Astrocyte of the spinal cord (primary cell): Measurements from ENCODE around the gene TFDP3.

Experiments used
- DNase-seq: peaks from one replicate; pipeline ENCODE4 v3.0.0; 2011; ENCODE audit warnings: low read depth, low spot score
- H3K4me3 ChIP-seq: 2 replicates; pipeline ENCODE4 v1.5.1; 2011; ENCODE audit warnings: low read depth, mild to moderate bottlenecking, low read length, moderate library complexity
- CTCF ChIP-seq: IDR thresholded peaks from 2 replicates; pipeline ENCODE4 v1.5.1; 2012; ENCODE audit warnings: low read depth, mild to moderate bottlenecking, low read length, inconsistent platforms
- in situ Hi-C: cut with HindIII; loops from 2 replicates; pipeline ENCODE4 v1.10.0; 2017; ENCODE audit warnings: low sequenced_read_pairs

The TFDP3 gene

GRCh38 chrX:133190877-133191738 is 27.0 kb downstream of the TFDP3 start:
- TF ChIP-seq CTCF: no peak
- no peak for DNase-seq
- no peak overlapping the region for H3K4me3 ChIP-seq
- in situ Hi-C loops: no loop called here

GRCh38 chrX:133189195-133189594 is 29.0 kb downstream of the TFDP3 start:
- no peak for DNase-seq
- no peak for TF ChIP-seq CTCF
- no peak overlapping the region for H3K4me3 ChIP-seq
- in situ Hi-C loops: no loop called here

GRCh38 chrX:133188631-133189030 is 29.5 kb downstream of the TFDP3 start:
- no peak overlapping the region for H3K4me3 ChIP-seq
- DNase-seq: no peak
- in situ Hi-C loops: no loop called here
- TF ChIP-seq CTCF: no peak

- TF ChIP-seq CTCF: no peak
- no peak for DNase-seq
- H3K4me3 ChIP-seq: no peak overlapping the region
- in situ Hi-C loops: no loop called here
Observed at GRCh38 chrX:133185938-133186337, 32.2 kb downstream of the TFDP3 start.

GRCh38 chrX:133185119-133185518 is 33.0 kb downstream of the TFDP3 start:
- in situ Hi-C loops: no loop called here
- no peak overlapping the region for H3K4me3 ChIP-seq
- no peak for TF ChIP-seq CTCF
- DNase-seq: no peak

- DNase-seq: no peak
- no peak overlapping the region for H3K4me3 ChIP-seq
- TF ChIP-seq CTCF: no peak
- in situ Hi-C loops: no loop called here
Observed at GRCh38 chrX:133183806-133184205, 34.3 kb downstream of the TFDP3 start.
